H9 (cell line): ENCODE measurements around the gene REEP1. TPM values are rescaled to one million over a fixed set of nuclear protein-coding genes. Genes with fewer than 3 reads are reported as not detected.

Experiments
- DNase-seq: peaks from one replicate; pipeline ENCODE4 v3.0.0-alpha.2; 2017
- H2AFZ ChIP-seq: one replicate; pipeline ENCODE4 v1.6.1; 2013; ENCODE audit warnings: mild to moderate bottlenecking, low read length, control low read depth, moderate library complexity
- H2AK5ac ChIP-seq: 2 replicates; pipeline ENCODE4 v1.6.1; 2013; ENCODE audit warnings: low read length, control low read depth, mixed read lengths; ENCODE audit not compliant: insufficient read length
- H2BK120ac ChIP-seq: one replicate; pipeline ENCODE4 v1.6.1; 2013; ENCODE audit warnings: low read depth, mild to moderate bottlenecking, low read length, control low read depth, inconsistent platforms; ENCODE audit not compliant: poor library complexity, severe bottlenecking
- H2BK12ac ChIP-seq: 2 replicates; pipeline ENCODE4 v1.6.1; 2013; ENCODE audit warnings: low read length, control low read depth, mixed read lengths, low read depth; ENCODE audit not compliant: insufficient read length
- H2BK15ac ChIP-seq: 2 replicates; pipeline ENCODE4 v1.6.1; 2013; ENCODE audit warnings: low read depth, low read length, control low read depth
- H2BK20ac ChIP-seq: one replicate; pipeline ENCODE4 v1.6.1; 2013; ENCODE audit warnings: low read depth, mild to moderate bottlenecking, low read length, control low read depth, inconsistent platforms; ENCODE audit not compliant: poor library complexity, severe bottlenecking
- H2BK5ac ChIP-seq: 2 replicates; pipeline ENCODE4 v1.6.1; 2013; ENCODE audit warnings: low read length, control low read depth, mixed read lengths; ENCODE audit not compliant: insufficient read length
- H3K14ac ChIP-seq: 2 replicates; pipeline ENCODE4 v1.6.1; 2013; ENCODE audit warnings: low read length, control low read depth; ENCODE audit not compliant: insufficient read depth
- H3K18ac ChIP-seq: 2 replicates; pipeline ENCODE4 v1.6.1; 2013; ENCODE audit warnings: low read depth, mild to moderate bottlenecking, mixed read lengths, low read length, control low read depth; ENCODE audit not compliant: insufficient read length
- H3K23ac ChIP-seq: 2 replicates; pipeline ENCODE4 v1.6.1; 2013; ENCODE audit warnings: low read length, control low read depth, mixed read lengths, low read depth; ENCODE audit not compliant: insufficient read length
- H3K23me2 ChIP-seq: 2 replicates; pipeline ENCODE4 v1.6.1; 2013; ENCODE audit warnings: low read depth, mild to moderate bottlenecking, mixed read lengths, low read length, control low read depth; ENCODE audit not compliant: insufficient read length, poor library complexity, severe bottlenecking
- H3K27ac ChIP-seq: 2 replicates; pipeline ENCODE4 v1.5.1; 2013; ENCODE audit warnings: low read length, control low read depth, mixed read lengths, low read depth; ENCODE audit not compliant: insufficient read length
- H3K27me3 ChIP-seq: 2 replicates; pipeline ENCODE4 v1.6.1; 2013; ENCODE audit warnings: low read length, control low read depth, inconsistent platforms; ENCODE audit not compliant: insufficient read depth
- H3K4ac ChIP-seq: 2 replicates; pipeline ENCODE4 v1.6.1; 2013; ENCODE audit warnings: low read depth, mild to moderate bottlenecking, control low read depth, inconsistent platforms, low read length, moderate library complexity
- H3K4me1 ChIP-seq: 2 replicates; pipeline ENCODE4 v1.6.1; 2013; ENCODE audit warnings: low read length, control low read depth, inconsistent platforms; ENCODE audit not compliant: insufficient read depth
- H3K4me2 ChIP-seq: 2 replicates; pipeline ENCODE4 v1.6.1; 2013; ENCODE audit warnings: low read length, control low read depth, mixed read lengths; ENCODE audit not compliant: insufficient read length, insufficient read depth
- H3K56ac ChIP-seq: 2 replicates; pipeline ENCODE4 v1.6.1; 2013; ENCODE audit warnings: low read depth, mild to moderate bottlenecking, mixed read lengths, low read length, control low read depth; ENCODE audit not compliant: insufficient read length
- H3K79me1 ChIP-seq: 2 replicates; pipeline ENCODE4 v1.6.1; 2013; ENCODE audit warnings: low read depth, mild to moderate bottlenecking, moderate library complexity, low read length, control low read depth, inconsistent platforms; ENCODE audit not compliant: insufficient read depth, poor library complexity, severe bottlenecking
- H3K79me2 ChIP-seq: 2 replicates; pipeline ENCODE4 v1.6.1; 2013; ENCODE audit warnings: low read length, control low read depth, inconsistent platforms; ENCODE audit not compliant: insufficient read depth
- H3K9ac ChIP-seq: 2 replicates; pipeline ENCODE4 v1.6.1; 2013; ENCODE audit warnings: low read length, control low read depth, mixed read lengths; ENCODE audit not compliant: insufficient read length; ENCODE audit errors: extremely low read depth
- H3K9me3 ChIP-seq: one replicate; pipeline ENCODE4 v1.6.1; 2013; ENCODE audit warnings: low read depth, low read length, inconsistent platforms; ENCODE audit not compliant: control insufficient read depth
- H3T11ph ChIP-seq: one replicate; pipeline ENCODE4 v1.6.1; 2013; ENCODE audit warnings: mild to moderate bottlenecking, low read length, control low read depth, inconsistent platforms
- H4K20me1 ChIP-seq: one replicate; pipeline ENCODE4 v1.6.1; 2013; ENCODE audit not compliant: control insufficient read depth, insufficient read length, insufficient read depth
- H4K5ac ChIP-seq: 2 replicates; pipeline ENCODE4 v1.6.1; 2013; ENCODE audit warnings: low read depth, mild to moderate bottlenecking, mixed read lengths, low read length, control low read depth; ENCODE audit not compliant: insufficient read length
- H4K8ac ChIP-seq: replicated peaks from 2 replicates; pipeline ENCODE4 v1.6.1; 2013; ENCODE audit warnings: low read length, control low read depth, mixed read lengths, low read depth; ENCODE audit not compliant: insufficient read length
- H4K91ac ChIP-seq: 2 replicates; pipeline ENCODE4 v1.6.1; 2013; ENCODE audit warnings: low read depth, mild to moderate bottlenecking, moderate library complexity, mixed read lengths, low read length, control low read depth; ENCODE audit not compliant: insufficient read length
- H3K27ac Mint-ChIP-seq, 3 experiments: 2 replicates in 2 of 3; 3 replicates in 1 of 3; pipeline ENCODE4 v1.8.0; 2020 to 2021; ENCODE audit warnings: mixed read lengths in 3 of 3, mild to moderate bottlenecking in 1 of 3, moderate library complexity in 1 of 3
- H3K27me3 Mint-ChIP-seq: 2 replicates; pipeline ENCODE4 v1.8.0; 2021; ENCODE audit warnings: low read depth, mild to moderate bottlenecking, moderate library complexity, mixed read lengths
- H3K36me3 Mint-ChIP-seq, 3 experiments: 2 replicates in 2 of 3; 3 replicates in 1 of 3; pipeline ENCODE4 v1.8.0; 2020 to 2021; ENCODE audit warnings: low read depth in 3 of 3, mixed read lengths in 3 of 3; ENCODE audit not compliant: insufficient read depth in 1 of 3
- H3K4me1 Mint-ChIP-seq, 2 experiments: 2 replicates each; pipeline ENCODE4 v1.8.0; 2020; ENCODE audit warnings: mixed read lengths in 2 of 2
- H3K4me3 Mint-ChIP-seq, 2 experiments: 2 replicates in 1 of 2; 3 replicates in 1 of 2; pipeline ENCODE4 v1.8.0; 2020 to 2021; ENCODE audit warnings: mild to moderate bottlenecking in 2 of 2, mixed read lengths in 2 of 2, moderate library complexity in 1 of 2
- H3K9me3 Mint-ChIP-seq, 2 experiments: 2 replicates in 1 of 2; 3 replicates in 1 of 2; pipeline ENCODE4 v1.8.0; 2020; ENCODE audit warnings: mild to moderate bottlenecking in 2 of 2, mixed read lengths in 2 of 2, moderate library complexity in 1 of 2
- CTCF ChIP-seq: fragments of 200-600 bp; sonication (generic); conservative IDR thresholded peaks from 3 replicates; pipeline ENCODE4 v1.8.0; 2021; ENCODE audit warnings: antibody characterized with exemption, mild to moderate bottlenecking
- WGBS: extraction: QIAGEN DNeasy Blood & Tissue Kit; methylation state at CpG from one replicate; pipeline ENCODE4 v1.1.7; 2013; ENCODE audit warnings: missing lambda C conversion rate, low lambda C conversion rate, mixed read lengths; ENCODE audit not compliant: insufficient read length; ENCODE audit errors: extremely low coverage; 5-methylcytosine and 5-hydroxymethylcytosine counted together
- total RNA-seq: library from RNA; stranded (reverse); gene quantifications from 2 replicates; pipeline ENCODE4 v1.2.1, GENCODE V29; 2021

The REEP1 gene
- total RNA-seq, 1 experiment from 2014 or later = 1.3 TPM

GRCh38 chr2:86249579-86250391 lies 87.6 kb downstream of the REEP1 start:
- no peak for TF ChIP-seq CTCF
- Histone ChIP-seq H3K14ac (no peak overlapping the region), H3K4ac (no peak overlapping the region), H3K27me3 (no peaks in the 10 kb centered on the region), H4K5ac (no peak overlapping the region), H2AK5ac (no peak overlapping the region), H2BK12ac (no peak overlapping the region), H4K8ac (no peak overlapping the region), H3K9ac (no peak overlapping the region), H2BK120ac (no peak overlapping the region), H3K23me2 (no peaks in the 10 kb centered on the region), H3K18ac (no peak overlapping the region), H2AFZ (no peak overlapping the region), H3T11ph (no peak overlapping the region), H3K4me1 (peaks cover 3% of the 10 kb centered on the region; the same call in 1 of the 2 replicates), H4K91ac (no peak overlapping the region), H4K20me1 (no peaks in the 10 kb centered on the region), H3K23ac (no peak overlapping the region), H2BK15ac (no peak overlapping the region), H3K56ac (no peak overlapping the region), H3K4me2 (no peak overlapping the region), H3K27ac (no peak overlapping the region), H3K9me3 (no peaks in the 10 kb centered on the region), H3K79me1 (no peaks in the 10 kb centered on the region), H2BK20ac (no peak overlapping the region), H3K79me2 (no peaks in the 10 kb centered on the region), H2BK5ac (no peak overlapping the region)
- Mint-ChIP-seq H3K4me1 (peaks cover 13 to 21% of the 10 kb centered on the region in 2 experiments), H3K36me3 (no peaks in the 10 kb centered on the region), H3K27ac (peak overlapping the region in 1 of 3 experiments; percentile 60; a peak in 1 of 7 replicates), H3K4me3 (no peak overlapping the region), H3K9me3 (no peaks in the 10 kb centered on the region; a peak in 1 of 5 replicates), H3K27me3 (no peaks in the 10 kb centered on the region; the same call in 1 of the 2 replicates)
- no CpG with 5 or more reads among the region's 10 CpGs for WGBS
- no peak for DNase-seq
